Mononuclear cell (primary cell): ENCODE measurements around the gene CCNF. TPM values are rescaled to one million over a fixed set of nuclear protein-coding genes. Genes with fewer than 3 reads are reported as not detected.
"Not testable (repeated sequence)": the region's sequence is repeated elsewhere in the genome, so short reads cannot be mapped to it uniquely, and the experiment has no call there.

Source experiments
- H3K27me3 ChIP-seq: 2 replicates; pipeline ENCODE4 v1.6.0; 2011; ENCODE audit warnings: low read length, control low read depth; ENCODE audit not compliant: insufficient read depth
- H3K4me1 ChIP-seq: 2 replicates; pipeline ENCODE4 v1.5.1; 2011; ENCODE audit warnings: mild to moderate bottlenecking, low read length, control low read depth; ENCODE audit not compliant: insufficient read depth
- H3K4me3 ChIP-seq: 2 replicates; pipeline ENCODE4 v1.5.1; 2011; ENCODE audit warnings: mild to moderate bottlenecking, low read length, moderate library complexity
- H3K9me3 ChIP-seq: 2 replicates; pipeline ENCODE4 v1.5.1; 2011; ENCODE audit warnings: low read depth, mild to moderate bottlenecking, control low read depth, low read length
- total RNA-seq: library from RNA; depleted of rRNA; stranded (reverse); fragments of >200 nt; gene quantifications from one replicate; pipeline ENCODE4 v1.2.3, GENCODE V29; 2012

The CCNF gene
- total RNA-seq, 1 donor, result 1.2 TPM

- H3K4me1 ChIP-seq, result peaks cover 19% of the 10 kb centered on the region
- H3K27me3 ChIP-seq, result peaks cover 1% of the 10 kb centered on the region
- no peak overlapping the region for H3K4me3 ChIP-seq
- no peaks in the 10 kb centered on the region for H3K9me3 ChIP-seq
These were observed 49.0 kb downstream of the CCNF start for GRCh38 chr16:2478279-2478678.

GRCh38 chr16:2479996-2480395, 50.7 kb downstream of the CCNF start:
- not testable (repeated sequence) for H3K9me3 ChIP-seq, H3K4me1 ChIP-seq, H3K4me3 ChIP-seq, H3K27me3 ChIP-seq

DNA sequence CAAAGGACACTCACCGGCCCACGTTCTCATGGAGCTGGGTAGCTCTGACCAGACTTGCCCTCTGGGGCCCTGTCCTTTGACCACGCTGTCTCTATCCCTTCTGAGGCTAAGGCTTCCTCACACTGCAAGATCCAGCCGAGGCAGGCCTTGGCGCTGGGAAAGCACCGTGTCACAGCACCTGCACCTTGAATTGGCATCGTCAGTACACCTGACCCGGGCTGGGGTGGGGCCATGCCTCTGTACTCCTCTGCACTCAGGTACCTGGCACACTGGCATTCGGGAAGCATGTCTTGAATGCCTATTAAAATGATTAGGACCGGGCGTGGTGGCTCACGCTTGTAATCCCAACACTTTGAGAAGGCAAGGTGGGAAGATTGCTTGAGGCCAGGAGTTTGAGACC, 51.7 kb downstream of the CCNF start:
- no peak overlapping the region for H3K4me3 ChIP-seq
- peaks cover 7% of the 10 kb centered on the region for H3K4me1 ChIP-seq
- H3K9me3 ChIP-seq, result no peaks in the 10 kb centered on the region
- no peaks in the 10 kb centered on the region for H3K27me3 ChIP-seq

GRCh38 chr16:2481676-2482075, 52.4 kb downstream of the CCNF start:
- no peaks in the 10 kb centered on the region for H3K9me3 ChIP-seq
- H3K4me3 ChIP-seq, result no peak overlapping the region
- peaks cover 11% of the 10 kb centered on the region for H3K4me1 ChIP-seq

GRCh38 chr16:2482249-2482648, 53.0 kb downstream of the CCNF start:
- no peaks in the 10 kb centered on the region for H3K9me3 ChIP-seq
- H3K4me3 ChIP-seq, result no peak overlapping the region
- H3K27me3 ChIP-seq, result no peaks in the 10 kb centered on the region
- H3K4me1 ChIP-seq, result peaks cover 17% of the 10 kb centered on the region

More at GRCh38 chr16:2481676-2482075, 52.4 kb downstream of the CCNF start:
- no peaks in the 10 kb centered on the region for H3K27me3 ChIP-seq

DNA sequence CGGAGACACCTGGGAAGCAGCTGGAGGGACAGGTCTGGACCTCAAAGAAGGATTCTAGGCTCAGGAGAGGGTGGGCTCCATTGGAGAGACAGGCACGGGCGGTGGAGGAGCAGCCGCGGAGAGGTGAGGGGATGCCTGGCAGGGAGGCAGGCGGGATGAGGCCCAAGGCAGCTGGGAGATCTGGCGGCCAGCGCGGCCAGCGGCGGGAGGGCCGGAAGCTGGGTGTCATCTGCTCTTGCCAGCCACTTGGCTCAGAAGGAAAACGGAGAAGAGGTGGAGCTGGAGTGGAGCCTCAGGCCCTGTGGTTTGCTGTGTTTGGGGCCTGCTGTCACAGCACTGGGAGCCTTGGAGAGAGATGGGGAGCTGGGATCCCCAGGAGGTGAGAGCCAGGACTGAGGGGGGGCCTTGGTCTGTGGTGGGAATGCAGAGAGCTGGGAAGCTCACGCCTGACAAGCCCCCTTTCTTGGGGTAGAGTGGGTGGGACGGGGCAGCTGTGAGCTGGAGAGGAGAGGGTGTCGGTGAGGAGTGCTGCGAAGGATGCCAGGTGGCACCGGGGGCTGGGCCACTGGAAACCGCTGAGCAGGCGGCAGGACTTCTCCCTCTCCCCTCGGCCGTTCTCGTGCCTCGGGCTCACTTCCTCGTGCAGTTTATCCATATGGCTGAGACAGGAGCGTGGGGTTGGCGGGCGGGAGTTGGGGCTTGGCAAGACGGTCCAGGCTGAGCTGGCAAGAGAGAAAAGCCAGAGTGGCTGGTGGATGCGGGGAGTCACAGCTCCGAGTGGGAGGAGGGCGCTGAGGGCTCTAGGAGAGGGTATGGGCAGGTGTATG, 53.7 kb downstream of the CCNF start:
- Histone ChIP-seq H3K9me3 (no peaks in the 10 kb centered on the region), H3K4me3 (no peak overlapping the region), H3K27me3 (no peaks in the 10 kb centered on the region), H3K4me1 (peaks cover 24% of the 10 kb centered on the region)

DNA sequence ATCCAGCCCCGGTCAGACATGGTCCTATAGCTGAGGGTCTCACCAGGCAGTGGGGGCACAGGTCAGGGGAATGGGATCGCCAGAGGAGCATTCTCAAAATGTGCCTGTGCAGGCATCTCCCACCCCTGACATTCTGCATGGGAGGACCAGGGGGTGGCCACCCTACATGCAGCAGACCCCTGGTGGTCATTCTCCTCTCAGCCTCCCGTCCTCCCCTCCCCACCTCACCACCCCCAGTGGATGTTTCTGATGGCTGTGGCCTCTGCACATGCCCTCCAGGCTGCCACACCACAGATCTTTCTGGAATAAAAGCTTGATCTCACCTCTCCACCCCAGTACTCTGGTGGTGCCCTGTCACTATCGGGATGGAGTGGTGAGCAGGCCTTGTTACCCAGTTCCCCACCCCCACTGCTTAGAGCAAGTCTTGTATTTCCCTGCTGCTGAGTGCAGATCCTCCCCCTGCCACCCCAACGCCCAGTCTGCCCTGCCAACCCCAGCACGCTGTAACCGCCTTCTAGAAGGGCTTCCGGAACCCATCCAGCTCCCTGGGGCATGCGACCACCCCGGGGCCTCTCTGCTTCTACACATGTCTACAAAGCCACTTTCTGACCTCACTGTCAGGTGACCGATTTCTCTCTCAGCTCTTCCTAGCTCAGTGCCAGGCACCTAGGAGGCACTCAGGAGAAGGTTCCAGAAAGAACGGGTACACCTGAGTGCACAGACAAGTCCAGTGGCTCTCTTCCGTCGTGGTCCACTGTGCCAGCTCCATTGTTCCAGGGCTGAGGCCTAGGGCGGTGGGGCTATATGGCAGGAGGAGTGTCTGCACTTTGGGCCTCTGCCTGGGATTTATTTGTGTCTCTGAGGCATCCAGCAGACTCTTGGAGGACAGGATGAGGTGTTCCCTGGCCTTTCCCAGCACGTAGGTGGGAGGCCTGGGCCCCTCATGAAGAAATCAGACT, 55.0 kb downstream of the CCNF start:
- Histone ChIP-seq H3K9me3 (no peaks in the 10 kb centered on the region), H3K27me3 (no peaks in the 10 kb centered on the region), H3K4me1 (peaks cover 31% of the 10 kb centered on the region), H3K4me3 (no peak overlapping the region)

DNA sequence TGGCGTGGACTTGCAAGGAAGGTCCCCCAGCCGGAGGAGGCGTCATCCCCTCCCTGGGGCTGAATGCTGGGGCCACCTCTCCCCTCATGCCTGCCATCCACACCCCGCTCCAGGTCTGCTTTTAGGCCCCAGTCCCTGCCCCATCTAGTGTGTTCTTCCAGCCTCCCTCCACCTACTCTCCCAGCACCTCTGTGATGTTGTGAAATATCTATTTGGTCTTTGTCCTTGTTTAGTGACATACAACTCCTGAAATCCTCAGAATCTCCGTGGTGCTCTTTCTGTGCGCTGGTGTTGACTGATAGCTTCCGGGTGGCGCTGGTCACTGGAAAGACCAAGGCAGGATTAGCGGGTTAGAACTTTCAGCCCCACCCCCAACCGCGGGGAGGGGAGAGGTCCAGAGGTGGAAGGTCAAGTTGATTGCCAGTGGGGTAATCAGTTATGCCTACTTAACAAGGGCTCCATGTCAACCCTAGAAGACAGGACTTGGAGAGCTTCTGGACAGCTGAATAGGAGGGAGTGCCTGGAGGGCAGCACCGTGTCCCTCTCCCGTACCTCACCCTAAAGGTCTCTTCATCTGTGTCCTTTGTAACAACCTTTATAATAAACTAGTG, 55.8 kb downstream of the CCNF start:
- Histone ChIP-seq H3K27me3 (no peaks in the 10 kb centered on the region), H3K9me3 (no peaks in the 10 kb centered on the region), H3K4me3 (no peak overlapping the region), H3K4me1 (peaks cover 31% of the 10 kb centered on the region)

DNA sequence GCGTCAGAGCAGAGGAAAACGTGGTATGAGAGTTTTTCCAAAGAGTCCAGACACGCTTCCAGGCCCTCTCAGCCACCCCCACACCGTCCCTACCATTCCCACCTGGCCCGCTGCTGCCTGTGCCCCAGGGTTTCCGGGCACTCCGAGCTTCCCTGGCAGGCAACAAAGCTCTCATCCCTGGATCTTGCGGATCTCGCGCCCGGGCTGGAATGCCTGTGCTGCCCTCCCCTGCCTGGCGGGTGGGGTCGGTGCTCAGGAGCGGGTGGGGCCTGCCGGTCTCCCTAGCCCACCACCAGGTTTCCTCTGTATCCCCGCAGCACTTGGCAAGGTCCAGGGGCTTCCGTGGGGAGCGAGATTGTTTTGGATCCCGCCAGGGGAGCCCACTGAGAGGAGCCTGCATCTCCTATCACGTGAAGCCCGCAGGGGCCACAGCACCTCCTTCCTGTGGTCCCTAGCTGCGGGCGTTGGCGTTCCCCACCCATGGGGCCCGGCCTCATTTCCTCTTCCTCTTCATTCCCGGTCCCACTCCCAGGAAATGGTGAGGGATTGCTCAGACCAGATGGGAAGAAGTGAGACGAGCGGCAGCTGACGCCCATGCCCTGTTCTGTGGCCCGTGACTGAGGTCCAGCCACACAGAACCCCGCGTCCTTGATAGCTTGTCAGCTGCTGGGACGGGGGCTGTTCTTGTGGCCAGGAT, 56.7 kb downstream of the CCNF start:
- Histone ChIP-seq H3K9me3 (no peaks in the 10 kb centered on the region), H3K27me3 (no peaks in the 10 kb centered on the region), H3K4me3 (no peak overlapping the region), H3K4me1 (peaks cover 31% of the 10 kb centered on the region)

GRCh38 chr16:2486645-2487516, 57.6 kb downstream of the CCNF start:
- Histone ChIP-seq H3K4me3 (no peak overlapping the region), H3K9me3 (no peaks in the 10 kb centered on the region), H3K4me1 (peaks cover 31% of the 10 kb centered on the region), H3K27me3 (no peaks in the 10 kb centered on the region)

- peaks cover 31% of the 10 kb centered on the region for H3K4me1 ChIP-seq
- no peak overlapping the region for H3K4me3 ChIP-seq
- no peaks in the 10 kb centered on the region for H3K27me3 ChIP-seq
- no peaks in the 10 kb centered on the region for H3K9me3 ChIP-seq
These were observed 58.2 kb downstream of the CCNF start for GRCh38 chr16:2487517-2487842.

DNA sequence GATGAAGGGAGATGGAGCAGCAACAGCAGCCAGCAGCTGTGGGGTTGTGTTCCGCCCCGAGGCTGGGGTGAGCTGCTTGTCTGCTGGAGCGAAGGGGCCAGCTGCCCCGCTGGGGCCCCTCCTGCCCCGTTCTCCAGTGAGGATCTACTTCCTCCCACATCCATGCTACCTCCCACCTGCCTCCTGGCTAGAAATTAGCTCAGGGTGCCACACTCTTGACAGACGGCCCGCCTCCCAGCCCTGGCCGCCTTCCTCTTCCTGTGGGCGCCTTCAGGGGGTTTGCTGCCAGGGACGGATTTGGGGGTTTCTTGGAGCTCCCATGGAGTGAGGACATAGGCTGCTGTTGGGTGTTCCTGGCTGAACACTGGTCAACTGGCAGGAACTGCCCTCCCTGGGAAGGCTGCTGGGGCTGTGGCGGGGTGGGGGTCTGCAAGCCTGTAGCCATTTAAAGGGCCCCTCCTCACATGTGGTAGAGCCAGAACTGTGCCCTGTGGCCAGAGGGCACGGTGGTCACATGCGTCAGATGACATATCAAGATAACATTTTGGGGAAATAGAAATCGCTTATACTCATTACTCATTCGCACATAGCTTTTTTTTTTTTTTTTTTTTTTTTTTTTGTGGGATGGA, 58.8 kb downstream of the CCNF start:
- no peaks in the 10 kb centered on the region for H3K27me3 ChIP-seq
- H3K4me1 ChIP-seq, result peaks cover 31% of the 10 kb centered on the region
- H3K9me3 ChIP-seq, result no peaks in the 10 kb centered on the region
- no peak overlapping the region for H3K4me3 ChIP-seq

DNA sequence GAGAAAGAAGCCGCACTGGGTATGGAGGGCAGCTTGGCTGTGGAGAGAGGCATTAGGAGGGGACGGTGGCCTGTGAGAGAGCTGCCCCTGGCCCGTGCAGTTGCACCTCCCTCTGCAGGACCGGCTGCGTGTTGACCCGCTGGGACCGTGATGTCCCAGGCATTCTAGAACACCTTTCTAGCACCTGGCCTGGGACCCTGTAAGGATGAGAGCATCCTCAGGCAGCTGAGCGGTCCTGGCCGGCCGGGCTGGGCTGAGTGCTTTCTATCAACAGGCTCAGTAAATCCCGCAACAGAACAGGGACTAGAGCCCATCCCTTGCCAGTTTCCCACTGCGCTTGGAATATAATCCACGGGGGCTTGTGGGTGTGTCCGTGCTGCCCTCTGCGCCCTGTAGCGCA, 60.3 kb downstream of the CCNF start:
- H3K4me1 ChIP-seq, result peaks cover 35% of the 10 kb centered on the region

More for the DNA sequence above, 60.3 kb downstream of the CCNF start:
- H3K4me3 ChIP-seq, result no peak overlapping the region
- no peaks in the 10 kb centered on the region for H3K27me3 ChIP-seq
- H3K9me3 ChIP-seq, result no peaks in the 10 kb centered on the region
